ENCODE data around the gene OR10A4. TPM values are rescaled to one million over a fixed set of nuclear protein-coding genes. Genes with fewer than 3 reads are reported as not detected.

Gene OR10A4
- total and polyA plus RNA-seq, 10 of the 15 experiments (the other 5 are each of a cell fraction or from before 2014, with no cell fraction given), result not detected

DNA sequence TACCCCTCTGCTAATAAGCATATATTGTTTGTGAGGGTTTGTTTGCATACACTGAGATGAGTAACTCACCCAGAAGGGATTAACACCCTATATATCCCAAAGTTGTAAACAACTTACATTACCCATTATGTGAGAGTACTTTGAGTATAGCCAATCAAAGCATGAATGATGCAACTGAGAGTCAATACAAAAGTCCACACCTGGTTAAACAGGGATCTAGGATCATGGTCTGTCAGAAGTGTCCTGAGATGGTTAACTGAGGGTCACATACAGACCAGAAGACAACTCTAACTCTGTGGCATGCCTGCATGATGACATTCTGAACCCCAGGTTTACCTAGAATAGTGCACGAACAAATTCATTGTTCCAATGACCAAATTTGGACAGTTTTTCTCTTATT lies 48.3 kb upstream of the OR10A4 start (continued):
- TF ChIP-seq, protein P1, sequence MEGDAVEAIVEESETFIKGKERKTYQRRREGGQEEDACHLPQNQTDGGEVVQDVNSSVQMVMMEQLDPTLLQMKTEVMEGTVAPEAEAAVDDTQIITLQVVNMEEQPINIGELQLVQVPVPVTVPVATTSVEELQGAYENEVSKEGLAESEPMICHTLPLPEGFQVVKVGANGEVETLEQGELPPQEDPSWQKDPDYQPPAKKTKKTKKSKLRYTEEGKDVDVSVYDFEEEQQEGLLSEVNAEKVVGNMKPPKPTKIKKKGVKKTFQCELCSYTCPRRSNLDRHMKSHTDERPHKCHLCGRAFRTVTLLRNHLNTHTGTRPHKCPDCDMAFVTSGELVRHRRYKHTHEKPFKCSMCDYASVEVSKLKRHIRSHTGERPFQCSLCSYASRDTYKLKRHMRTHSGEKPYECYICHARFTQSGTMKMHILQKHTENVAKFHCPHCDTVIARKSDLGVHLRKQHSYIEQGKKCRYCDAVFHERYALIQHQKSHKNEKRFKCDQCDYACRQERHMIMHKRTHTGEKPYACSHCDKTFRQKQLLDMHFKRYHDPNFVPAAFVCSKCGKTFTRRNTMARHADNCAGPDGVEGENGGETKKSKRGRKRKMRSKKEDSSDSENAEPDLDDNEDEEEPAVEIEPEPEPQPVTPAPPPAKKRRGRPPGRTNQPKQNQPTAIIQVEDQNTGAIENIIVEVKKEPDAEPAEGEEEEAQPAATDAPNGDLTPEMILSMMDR (IDR thresholded peaks at IDR 0.05 in 2 of 3, conservative IDR thresholded peaks at IDR 0.05 in 1 of 3; ENCODE audit: control insufficient read depth in 2 of 3, extremely low read depth in 1 of 3, insufficient read depth in 1 of 3, low read depth in 3 of 3, low read length in 3 of 3), result no peak

- ChIA-PET SMC1A (ENCODE audit: uncharacterized antibody, unreplicated experiment) (interaction anchor here (0.9 kb wide), 1 partner anchor 9 kb away, joined by 4 read pairs; no protein-coding TSS in a partner anchor), CTCF (interaction anchor here (0.9 to 2.1 kb wide), 3 partner anchors 9 to 21 kb away, joined by 4 to 6 read pairs (median 5); no protein-coding TSS in a partner anchor), RAD21 (ENCODE audit: unreplicated experiment) (no interaction called here), POLR2A (no interaction called here)
- no peak overlapping the region for H2AFZ ChIP-seq (ENCODE audit: control insufficient read depth, low read depth, low read length)
- H3K4me3 ChIP-seq, result no peak overlapping the region
- DNase-seq (ENCODE audit: low read depth, low spot score), result no peak
- no peaks in the 10 kb centered on the region for H3K36me3 ChIP-seq (ENCODE audit: control insufficient read depth in 2 of 2, insufficient read depth in 2 of 2, low read length in 1 of 2)
- 52% methylated on average over 6 of the region's 6 CpGs for WGBS (ENCODE audit: insufficient coverage, insufficient replicate concordance, low lambda C conversion rate, missing lambda C conversion rate)
- no peaks in the 10 kb centered on the region for H3K4me1 ChIP-seq (ENCODE audit: control insufficient read depth, insufficient read depth, low read length)
- intact Hi-C loops (cut with micrococcal nuclease; ENCODE audit: unreplicated experiment) (no loop called here), in situ Hi-C loops (cut with MboI) (no loop called here)
- H3K9ac ChIP-seq (ENCODE audit: control insufficient read depth, insufficient read depth, low read length), result no peak overlapping the region
- H3K4me2 ChIP-seq (ENCODE audit: control insufficient read depth, insufficient read depth), result no peak overlapping the region
- no peak overlapping the region for H3K27ac ChIP-seq (ENCODE audit: control insufficient read depth, insufficient read depth)
- H3K79me2 ChIP-seq (ENCODE audit: control insufficient read depth, insufficient read depth, low read length), result no peaks in the 10 kb centered on the region
- H4K20me1 ChIP-seq (ENCODE audit: control insufficient read depth, insufficient read depth), result no peaks in the 10 kb centered on the region
- no TSS peak for BruUV-seq (replicated peaks)
- FAIRE-seq, result no peak
- H3K27me3 ChIP-seq (replicated peaks in 1 of 2; ENCODE audit: control insufficient read depth in 2 of 2, insufficient read depth in 2 of 2, low read length in 1 of 2), result no peaks in the 10 kb centered on the region
- no peak for ATAC-seq
- TF ChIP-seq MEF2B (IDR thresholded peaks at IDR 0.05; ENCODE audit: partially characterized antibody, poor library complexity, severe bottlenecking) (no peak), SREBF2 (IDR thresholded peaks at IDR 0.05; ENCODE audit: low read length) (no peak), SMC3 (IDR thresholded peaks at IDR 0.05; ENCODE audit: borderline replicate concordance, low read length) (no peak), GATAD2B (conservative IDR thresholded peaks at IDR 0.05; ENCODE audit: low read depth) (no peak), NBN (IDR thresholded peaks at IDR 0.05) (no peak), FOS (IDR thresholded peaks at IDR 0.05; ENCODE audit: borderline replicate concordance, extremely low read depth, insufficient read length) (no peak), PAX5 (IDR thresholded peaks at IDR 0.05; ENCODE audit: borderline replicate concordance, low read depth, low read length) (no peak), EZH2 (IDR thresholded peaks at IDR 0.05; ENCODE audit: borderline replicate concordance, control insufficient read depth, low read depth, low read length) (no peak), KAT2A (conservative IDR thresholded peaks at IDR 0.05; ENCODE audit: control insufficient read depth, low read depth, low read length) (no peak), POLR2AphosphoS2 (IDR thresholded peaks at IDR 0.05; ENCODE audit: low read depth, low read length) (no peak), SUZ12 (IDR thresholded peaks at IDR 0.05; ENCODE audit: unreplicated experiment) (no peak), CBX3 (IDR thresholded peaks at IDR 0.05; ENCODE audit: borderline replicate concordance, low read depth) (no peak), SMAD5 (IDR thresholded peaks at IDR 0.05; ENCODE audit: low read depth) (no peak), TARDBP (IDR thresholded peaks at IDR 0.05; ENCODE audit: borderline replicate concordance) (no peak), RAD51 (IDR thresholded peaks at IDR 0.05) (no peak), TCF7 (IDR thresholded peaks at IDR 0.05; ENCODE audit: borderline replicate concordance) (no peak)
- H3K9me3 ChIP-seq (replicated peaks; ENCODE audit: control insufficient read depth, insufficient read depth, low read length), result no peaks in the 10 kb centered on the region
Observed at GRCh38 chr11:6833356-6833755, 43.1 kb upstream of the OR10A4 start.
